Mammary epithelial cell (primary cell): ENCODE measurements around the gene EME1.

Experiments
- CTCF ChIP-seq, 2 donors: IDR thresholded peaks in 1 of 2; conservative IDR thresholded peaks in 1 of 2; 2 replicates each; pipeline ENCODE4 v1.5.1; 2011 to 2012; ENCODE audit warnings: inconsistent platforms in 2 of 2, low read length in 2 of 2, mild to moderate bottlenecking in 2 of 2, control low read depth in 1 of 2, low read depth in 1 of 2; ENCODE audit not compliant: insufficient read depth in 1 of 2; ENCODE audit errors: extremely low read depth in 1 of 2
- EZH2 ChIP-seq: IDR thresholded peaks from 2 replicates; pipeline ENCODE4 v1.6.1; 2012; ENCODE audit warnings: low read length, inconsistent platforms, borderline replicate concordance

- no peak for TF ChIP-seq CTCF (conservative IDR thresholded peaks at IDR 0.05 in 1 of 2, IDR thresholded peaks at IDR 0.05 in 1 of 2; ENCODE audit: extremely low read depth in 1 of 2, insufficient read depth in 1 of 2, low read depth in 1 of 2, low read length in 2 of 2)
- no peak for TF ChIP-seq EZH2
Observed at GRCh38 chr17:50332196-50332595, 40.8 kb upstream of the EME1 start.
